NB4 (cell line): ENCODE measurements around the gene ESR1.
"Not testable (repeated sequence)": the region's sequence is repeated elsewhere in the genome, so short reads cannot be mapped to it uniquely, and the experiment has no call there.

Source experiments
- DNase-seq: peaks from one replicate; pipeline ENCODE4 v3.0.0; 2010; ENCODE audit warnings: low read depth
- H3K4me3 ChIP-seq: one replicate; pipeline ENCODE4 v1.5.1; 2011; ENCODE audit warnings: mild to moderate bottlenecking, low read depth, low read length, moderate library complexity
- MYC ChIP-seq: IDR thresholded peaks from 2 replicates; pipeline ENCODE4 v1.6.1; 2011; ENCODE audit warnings: low read depth, low read length
- POLR2A ChIP-seq: IDR thresholded peaks from 2 replicates; pipeline ENCODE4 v1.6.1; 2011; ENCODE audit warnings: mild to moderate bottlenecking; ENCODE audit not compliant: insufficient read length; ENCODE audit errors: extremely low read depth
- TF ChIP-seq, protein P1 (sequence below): IDR thresholded peaks from 2 replicates; pipeline ENCODE4 v1.6.1; 2011; ENCODE audit warnings: low read depth, low read length
- TF ChIP-seq, protein P2 (sequence below): IDR thresholded peaks from one replicate; pipeline ENCODE4 v1.5.1; 2012; ENCODE audit warnings: low read depth, low read length

ESR1 gene

DNA sequence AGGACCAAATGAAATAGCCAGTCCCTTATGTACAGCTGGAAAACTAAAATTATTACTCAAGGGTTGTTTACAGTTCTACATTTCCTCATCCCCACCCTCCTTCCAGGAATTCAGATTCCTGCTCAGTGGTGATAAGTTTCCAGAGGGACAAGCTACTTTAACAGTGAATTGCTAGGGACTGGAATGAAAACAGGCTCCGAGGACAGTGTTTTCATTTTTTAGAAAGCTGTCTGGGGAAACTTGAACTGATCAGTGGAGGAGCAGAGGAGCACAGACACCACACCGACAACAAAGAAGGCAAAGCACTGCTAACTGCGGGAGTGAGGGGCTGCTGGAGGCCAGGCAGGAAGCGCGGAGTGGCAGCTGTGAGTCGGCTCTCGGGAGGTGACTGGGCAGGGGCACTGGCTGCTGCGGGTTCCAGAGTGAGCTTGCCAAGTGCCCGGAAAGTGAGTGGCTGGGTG is 322.2 kb downstream of the ESR1 start:
- H3K4me3 ChIP-seq: no peak overlapping the region
- DNase-seq: no peak
- no peak for TF ChIP-seq MYC
- TF ChIP-seq, protein P1, sequence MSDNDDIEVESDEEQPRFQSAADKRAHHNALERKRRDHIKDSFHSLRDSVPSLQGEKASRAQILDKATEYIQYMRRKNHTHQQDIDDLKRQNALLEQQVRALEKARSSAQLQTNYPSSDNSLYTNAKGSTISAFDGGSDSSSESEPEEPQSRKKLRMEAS: no peak
- no peak for TF ChIP-seq POLR2A
- TF ChIP-seq, protein P2, sequence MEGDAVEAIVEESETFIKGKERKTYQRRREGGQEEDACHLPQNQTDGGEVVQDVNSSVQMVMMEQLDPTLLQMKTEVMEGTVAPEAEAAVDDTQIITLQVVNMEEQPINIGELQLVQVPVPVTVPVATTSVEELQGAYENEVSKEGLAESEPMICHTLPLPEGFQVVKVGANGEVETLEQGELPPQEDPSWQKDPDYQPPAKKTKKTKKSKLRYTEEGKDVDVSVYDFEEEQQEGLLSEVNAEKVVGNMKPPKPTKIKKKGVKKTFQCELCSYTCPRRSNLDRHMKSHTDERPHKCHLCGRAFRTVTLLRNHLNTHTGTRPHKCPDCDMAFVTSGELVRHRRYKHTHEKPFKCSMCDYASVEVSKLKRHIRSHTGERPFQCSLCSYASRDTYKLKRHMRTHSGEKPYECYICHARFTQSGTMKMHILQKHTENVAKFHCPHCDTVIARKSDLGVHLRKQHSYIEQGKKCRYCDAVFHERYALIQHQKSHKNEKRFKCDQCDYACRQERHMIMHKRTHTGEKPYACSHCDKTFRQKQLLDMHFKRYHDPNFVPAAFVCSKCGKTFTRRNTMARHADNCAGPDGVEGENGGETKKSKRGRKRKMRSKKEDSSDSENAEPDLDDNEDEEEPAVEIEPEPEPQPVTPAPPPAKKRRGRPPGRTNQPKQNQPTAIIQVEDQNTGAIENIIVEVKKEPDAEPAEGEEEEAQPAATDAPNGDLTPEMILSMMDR: no peak

DNA sequence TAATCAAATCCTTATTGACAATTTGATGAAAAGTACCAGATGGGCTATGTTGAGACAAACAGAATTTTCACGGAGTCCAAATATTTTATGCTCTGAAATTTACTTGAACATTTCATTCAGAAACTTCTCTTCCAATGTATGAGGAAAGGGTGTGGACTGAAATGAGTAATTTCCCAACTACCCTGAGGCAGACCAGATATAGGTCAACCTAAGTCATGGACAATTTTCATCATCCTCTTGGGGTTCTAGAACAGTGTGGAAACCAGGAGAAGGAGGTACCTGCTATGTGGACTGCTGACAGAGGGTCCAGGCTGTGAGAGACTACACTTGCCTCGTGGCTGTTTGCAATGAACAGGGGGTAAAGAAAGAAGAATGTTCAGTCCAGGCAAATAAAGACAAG is 323.0 kb downstream of the ESR1 start:
- TF ChIP-seq MYC (no peak), POLR2A (no peak)
- TF ChIP-seq, protein P1: no peak
- TF ChIP-seq, protein P2: no peak
- no peak overlapping the region for H3K4me3 ChIP-seq
- no peak for DNase-seq

DNA sequence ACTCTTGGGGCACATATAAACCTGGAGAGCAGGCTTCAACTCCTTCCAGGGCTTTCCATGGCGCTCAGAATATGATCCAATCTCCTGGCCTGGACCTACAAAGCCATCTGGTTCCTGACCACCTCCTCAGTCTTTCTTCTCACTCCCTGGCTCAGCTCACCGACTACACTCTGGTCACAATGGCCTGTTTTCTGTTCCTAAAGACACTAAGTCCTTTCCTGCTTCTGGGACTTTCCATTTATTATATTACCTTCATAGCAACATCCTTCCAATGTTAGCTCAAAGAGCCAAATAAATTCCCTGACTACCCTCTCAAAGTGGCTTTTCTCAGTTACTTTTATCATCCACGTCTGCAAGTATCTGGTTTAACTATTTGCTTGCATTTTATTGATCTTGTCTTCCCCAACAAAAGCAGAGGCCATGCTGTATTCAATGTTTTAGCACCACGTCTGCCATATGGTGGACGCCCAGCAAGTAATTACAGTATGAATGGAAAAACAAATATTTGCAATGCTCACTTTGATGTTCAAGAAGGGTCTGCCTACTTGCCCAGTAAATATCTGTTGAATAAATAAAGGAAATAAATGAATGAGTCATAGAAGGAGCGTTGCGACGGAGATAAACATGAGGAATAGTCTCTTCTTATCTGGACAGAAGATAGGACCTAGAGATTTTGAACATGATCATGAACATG is 328.4 kb downstream of the ESR1 start:
- no peak for DNase-seq
- H3K4me3 ChIP-seq: no peak overlapping the region
- TF ChIP-seq POLR2A (no peak), MYC (no peak)
- TF ChIP-seq, protein P1: no peak
- TF ChIP-seq, protein P2: no peak

DNA sequence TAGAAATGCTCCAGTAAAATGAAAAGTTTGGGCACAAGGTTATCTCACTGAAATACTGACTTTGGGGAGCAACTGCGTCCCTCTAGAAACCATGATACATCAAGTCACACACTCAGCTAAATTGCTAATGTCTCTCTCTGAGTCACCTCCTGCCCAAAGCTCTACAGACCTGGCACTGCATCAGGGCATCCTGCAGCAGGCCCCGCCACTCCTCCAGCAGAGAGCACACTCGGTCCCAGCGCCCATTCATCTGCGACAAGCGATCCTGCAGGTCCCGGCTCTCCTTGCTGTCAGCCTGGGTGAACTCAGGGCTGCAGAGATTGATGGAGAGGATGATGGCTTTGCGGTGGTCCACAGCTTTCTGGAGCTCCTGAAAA is 329.0 kb downstream of the ESR1 start:
- no peak overlapping the region for H3K4me3 ChIP-seq
- TF ChIP-seq, protein P2: no peak
- TF ChIP-seq, protein P1: no peak
- TF ChIP-seq MYC: no peak
- no peak for TF ChIP-seq POLR2A
- DNase-seq: no peak

DNA sequence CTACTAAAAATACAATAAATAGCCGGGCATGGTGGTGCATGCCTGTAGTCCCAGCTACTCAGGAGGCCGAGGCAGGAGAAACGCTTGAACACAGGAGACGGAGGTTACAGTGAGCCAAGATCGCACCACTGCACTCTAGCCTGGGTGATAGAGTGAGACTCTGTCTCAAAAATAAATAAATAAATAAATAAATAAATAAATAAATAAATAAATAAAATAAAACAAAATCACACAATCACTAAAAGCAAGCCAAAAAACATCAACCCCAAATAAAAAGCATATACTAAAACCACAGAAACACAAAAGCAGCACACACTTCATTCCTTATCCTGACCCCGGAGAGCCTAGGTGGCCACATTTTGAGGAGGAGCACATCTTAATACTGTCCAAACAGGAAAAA is 330.9 kb downstream of the ESR1 start:
- DNase-seq, H3K4me3 ChIP-seq: not testable (repeated sequence)

DNA sequence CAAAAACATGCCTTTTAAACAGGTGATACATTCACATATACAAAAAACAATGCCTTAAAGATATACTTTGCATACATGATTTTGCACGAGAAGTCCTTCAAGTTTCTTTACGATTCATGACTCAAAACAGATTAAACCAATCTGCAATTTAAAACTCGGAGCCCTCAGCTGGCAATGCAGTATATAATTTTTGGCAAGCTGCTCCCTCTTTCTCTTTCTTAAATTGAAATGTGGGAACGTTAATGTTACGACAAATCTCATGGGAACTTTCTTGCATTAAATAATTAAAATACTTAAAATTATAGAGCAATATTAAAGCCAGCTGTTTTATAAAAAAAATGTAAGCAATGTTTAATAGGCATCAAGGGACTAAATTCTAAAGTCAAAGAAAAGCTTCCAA is 334.6 kb downstream of the ESR1 start:
- TF ChIP-seq, protein P2: no peak
- TF ChIP-seq, protein P1: no peak
- no peak for TF ChIP-seq POLR2A
- no peak for TF ChIP-seq MYC
- DNase-seq: no peak
- no peak overlapping the region for H3K4me3 ChIP-seq
